Measurements from ENCODE around the gene ZMYM4. TPM values are rescaled to one million over a fixed set of nuclear protein-coding genes. Genes with fewer than 3 reads are reported as not detected.

Gene ZMYM4
- polyA plus RNA-seq, 4 donors, result 3.8 to 31.9 (median 8.7) TPM

DNA sequence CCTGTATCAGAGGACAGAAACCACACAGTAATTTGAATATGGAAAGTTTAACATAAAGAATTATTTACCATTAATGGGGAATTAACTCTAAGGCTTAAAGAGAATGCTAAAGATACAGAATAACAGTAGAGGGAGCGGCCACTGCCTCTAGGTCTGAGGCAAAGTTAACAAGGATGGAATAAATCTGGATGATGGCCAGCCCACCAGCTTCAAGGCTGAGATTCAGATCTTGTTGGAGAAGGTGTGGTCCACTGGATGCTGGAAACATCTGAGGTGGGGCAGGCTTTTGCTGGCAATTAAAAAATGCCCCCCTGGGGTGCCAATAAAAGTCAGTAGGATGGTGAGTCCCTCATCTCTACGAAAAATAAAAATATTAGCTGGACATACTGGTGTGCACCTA, 29.4 kb downstream of the ZMYM4 start:
- H3K9me3 ChIP-seq (ENCODE audit: control insufficient read depth in 2 of 2, insufficient read depth in 1 of 2, low read depth in 1 of 2, low read length in 1 of 2), result no peaks in the 10 kb centered on the region
- no peaks in the 10 kb centered on the region for H3K27me3 ChIP-seq (ENCODE audit: control insufficient read depth in 3 of 3, insufficient read depth in 3 of 3, low read length in 3 of 3)
- H3K36me3 ChIP-seq (ENCODE audit: control insufficient read depth in 3 of 3, insufficient read depth in 2 of 3, low read depth in 1 of 3, low read length in 3 of 3), result peaks cover 0 to 20% (median 0%) of the 10 kb centered on the region in 3 donors
- H3K27ac ChIP-seq (ENCODE audit: low read depth in 1 of 3, low read length in 2 of 3), result no peak overlapping the region
- no peaks in the 10 kb centered on the region for H3K4me1 ChIP-seq (ENCODE audit: control insufficient read depth in 3 of 3, insufficient read depth in 2 of 3, low read depth in 1 of 3, low read length in 2 of 3)
- no peak for DNase-seq
- no peak for FAIRE-seq
- 82 to 94% (median 85%) methylated on average over 2 of the region's 2 CpGs for WGBS, 3 donors
- no peak overlapping the region for H3K4me3 ChIP-seq (ENCODE audit: low read depth in 1 of 3, low read length in 3 of 3)

DNA sequence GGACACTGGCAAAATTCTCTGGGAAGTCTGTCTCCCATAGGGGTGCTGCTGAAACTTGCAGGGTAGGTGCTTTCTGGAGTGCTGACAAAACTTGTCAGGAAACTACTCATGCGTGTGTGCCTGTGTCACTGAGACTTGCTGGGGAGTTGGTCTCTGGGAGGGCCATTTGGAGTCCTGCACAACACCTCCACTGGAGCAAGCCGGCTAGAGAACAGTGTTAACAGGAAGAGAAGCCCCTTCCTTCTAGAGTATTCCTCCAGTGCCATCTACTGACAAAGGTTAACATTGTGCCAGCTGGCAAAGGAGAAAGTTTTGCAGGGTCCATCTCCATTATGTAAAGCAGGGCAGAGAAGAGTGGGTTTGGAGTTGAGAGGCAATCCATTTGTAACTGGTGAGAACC, 30.0 kb downstream of the ZMYM4 start:
- Histone ChIP-seq H3K36me3 (ENCODE audit: control insufficient read depth in 3 of 3, insufficient read depth in 2 of 3, low read depth in 1 of 3, low read length in 3 of 3) (peaks cover 0 to 16% (median 0%) of the 10 kb centered on the region in 3 donors), H3K4me3 (ENCODE audit: low read depth in 1 of 3, low read length in 3 of 3) (no peak overlapping the region), H3K9me3 (ENCODE audit: control insufficient read depth in 2 of 2, insufficient read depth in 1 of 2, low read depth in 1 of 2, low read length in 1 of 2) (no peaks in the 10 kb centered on the region), H3K27ac (ENCODE audit: low read depth in 1 of 3, low read length in 2 of 3) (no peak overlapping the region), H3K27me3 (ENCODE audit: control insufficient read depth in 3 of 3, insufficient read depth in 3 of 3, low read length in 3 of 3) (no peaks in the 10 kb centered on the region), H3K4me1 (ENCODE audit: control insufficient read depth in 3 of 3, insufficient read depth in 2 of 3, low read depth in 1 of 3, low read length in 2 of 3) (no peaks in the 10 kb centered on the region)
- 25 to 39% (median 37%) methylated on average over 2 of the region's 2 CpGs for WGBS, 3 donors
- DNase-seq (peak; percentile 46 to 50), FAIRE-seq (no peak)

DNA sequence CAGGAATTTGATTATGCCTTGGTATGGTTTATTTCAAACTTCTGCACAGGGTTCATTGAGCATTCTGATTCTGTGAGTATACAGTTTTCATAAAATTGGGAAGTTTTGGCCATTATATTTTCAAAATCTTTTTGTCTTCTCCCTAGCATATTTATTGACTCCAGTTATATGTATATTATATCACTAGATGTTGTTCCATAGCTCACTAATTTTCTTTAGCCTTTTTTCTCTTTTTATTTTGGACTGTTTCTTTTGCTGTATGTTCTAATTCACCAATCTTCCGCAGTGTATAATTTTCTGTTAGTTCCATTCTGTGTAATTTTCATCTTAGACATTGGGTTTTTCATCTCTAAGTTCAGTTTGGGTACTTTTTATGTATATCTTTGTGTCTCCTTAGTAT, 31.9 kb downstream of the ZMYM4 start:
- FAIRE-seq, result no peak

DNA sequence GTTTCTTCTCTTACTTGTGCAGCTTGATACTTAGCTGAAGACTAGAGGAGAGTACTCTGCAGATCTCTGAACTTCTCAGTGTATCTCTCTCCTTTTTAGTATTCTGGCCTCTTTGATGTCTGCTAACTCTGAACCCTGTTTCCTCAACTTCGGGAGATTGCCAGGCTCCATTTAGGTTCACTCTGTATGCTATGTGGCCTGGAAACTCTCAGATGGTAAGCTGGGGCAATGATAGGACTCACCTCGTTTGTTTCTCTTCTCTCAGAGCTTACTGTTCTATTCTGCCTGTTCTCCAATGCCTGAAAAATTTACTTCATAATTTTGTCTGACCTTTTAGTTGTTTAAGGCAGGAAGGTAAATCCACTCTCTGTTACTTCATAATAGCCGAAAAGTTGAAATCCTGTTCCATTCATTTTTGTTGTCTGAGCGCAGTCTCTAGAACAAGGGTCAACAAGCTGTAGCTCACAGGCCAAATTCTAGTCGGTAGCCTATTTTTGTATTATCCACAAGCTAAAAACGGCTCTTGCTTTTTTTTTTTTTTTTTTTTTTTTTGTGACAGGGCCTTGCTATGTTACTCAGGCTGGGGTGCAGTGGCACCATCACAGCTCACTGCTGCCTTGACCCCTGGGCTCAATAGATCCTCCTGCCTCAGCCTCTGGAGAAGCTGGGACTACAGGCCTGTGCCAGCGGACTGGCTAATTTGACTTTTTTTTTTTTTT, 33.3 kb downstream of the ZMYM4 start:
- H3K27me3 ChIP-seq (ENCODE audit: control insufficient read depth in 3 of 3, insufficient read depth in 3 of 3, low read length in 3 of 3), result no peaks in the 10 kb centered on the region
- H3K27ac ChIP-seq (ENCODE audit: low read depth in 1 of 3, low read length in 2 of 3), result peak overlapping the region in 1 of 3 donors; percentile 32
- DNase-seq, result no peak
- no peaks in the 10 kb centered on the region for H3K9me3 ChIP-seq (ENCODE audit: control insufficient read depth in 2 of 2, insufficient read depth in 1 of 2, low read depth in 1 of 2, low read length in 1 of 2)
- no peak overlapping the region for H3K4me3 ChIP-seq (ENCODE audit: low read depth in 1 of 3, low read length in 3 of 3)
- H3K4me1 ChIP-seq (ENCODE audit: control insufficient read depth in 3 of 3, insufficient read depth in 2 of 3, low read depth in 1 of 3, low read length in 2 of 3), result no peaks in the 10 kb centered on the region
- FAIRE-seq, result no peak
- H3K36me3 ChIP-seq (ENCODE audit: control insufficient read depth in 3 of 3, insufficient read depth in 2 of 3, low read depth in 1 of 3, low read length in 3 of 3), result peaks cover 0 to 25% (median 3%) of the 10 kb centered on the region in 3 donors
- 68 to 75% (median 75%) methylated on average over 7 of the region's 7 CpGs for WGBS, 3 donors

More for the DNA sequence above, 31.9 kb downstream of the ZMYM4 start:
- WGBS, 3 donors, result 96 to 100% (median 98%) methylated on average over 1 of the region's 1 CpG
- Histone ChIP-seq H3K4me3 (ENCODE audit: low read depth in 1 of 3, low read length in 3 of 3) (no peak overlapping the region), H3K27me3 (ENCODE audit: control insufficient read depth in 3 of 3, insufficient read depth in 3 of 3, low read length in 3 of 3) (no peaks in the 10 kb centered on the region), H3K4me1 (ENCODE audit: control insufficient read depth in 3 of 3, insufficient read depth in 2 of 3, low read depth in 1 of 3, low read length in 2 of 3) (no peaks in the 10 kb centered on the region), H3K27ac (ENCODE audit: low read depth in 1 of 3, low read length in 2 of 3) (no peak overlapping the region), H3K9me3 (ENCODE audit: control insufficient read depth in 2 of 2, insufficient read depth in 1 of 2, low read depth in 1 of 2, low read length in 1 of 2) (no peaks in the 10 kb centered on the region), H3K36me3 (ENCODE audit: control insufficient read depth in 3 of 3, insufficient read depth in 2 of 3, low read depth in 1 of 3, low read length in 3 of 3) (peaks cover 0 to 24% (median under 1%) of the 10 kb centered on the region in 3 donors)
- DNase-seq, result no peak

DNA sequence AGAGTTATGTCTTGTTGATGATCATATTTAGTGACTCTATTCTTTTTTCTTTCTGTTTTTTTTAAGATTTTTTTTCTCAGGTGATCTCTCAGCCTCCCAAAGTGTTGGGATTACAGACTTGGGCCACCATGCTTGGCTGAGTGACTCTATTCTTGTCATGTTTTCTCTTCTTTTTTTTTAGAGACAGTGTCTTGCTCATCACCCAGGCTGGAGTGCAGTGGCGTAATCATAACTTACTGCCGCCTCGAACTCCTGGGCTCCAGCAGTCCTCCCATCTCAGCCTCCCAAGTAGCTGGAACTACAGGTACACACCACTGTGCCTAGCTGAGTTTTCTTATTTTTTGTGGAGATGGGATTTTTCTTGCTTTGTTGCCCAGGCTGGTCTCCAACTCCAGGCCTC, 36.9 kb downstream of the ZMYM4 start:
- DNase-seq (no peak), FAIRE-seq (no peak)
- Histone ChIP-seq H3K27ac (ENCODE audit: low read depth in 1 of 3, low read length in 2 of 3) (no peak overlapping the region), H3K9me3 (ENCODE audit: control insufficient read depth in 2 of 2, insufficient read depth in 1 of 2, low read depth in 1 of 2, low read length in 1 of 2) (no peaks in the 10 kb centered on the region), H3K4me1 (ENCODE audit: control insufficient read depth in 3 of 3, insufficient read depth in 2 of 3, low read depth in 1 of 3, low read length in 2 of 3) (no peaks in the 10 kb centered on the region), H3K36me3 (ENCODE audit: control insufficient read depth in 3 of 3, insufficient read depth in 2 of 3, low read depth in 1 of 3, low read length in 3 of 3) (peaks cover 0 to 19% (median 3%) of the 10 kb centered on the region in 3 donors), H3K4me3 (ENCODE audit: low read depth in 1 of 3, low read length in 3 of 3) (no peak overlapping the region), H3K27me3 (ENCODE audit: control insufficient read depth in 3 of 3, insufficient read depth in 3 of 3, low read length in 3 of 3) (no peaks in the 10 kb centered on the region)
- 97 to 98% (median 98%) methylated on average over 3 of the region's 3 CpGs for WGBS, 3 donors

DNA sequence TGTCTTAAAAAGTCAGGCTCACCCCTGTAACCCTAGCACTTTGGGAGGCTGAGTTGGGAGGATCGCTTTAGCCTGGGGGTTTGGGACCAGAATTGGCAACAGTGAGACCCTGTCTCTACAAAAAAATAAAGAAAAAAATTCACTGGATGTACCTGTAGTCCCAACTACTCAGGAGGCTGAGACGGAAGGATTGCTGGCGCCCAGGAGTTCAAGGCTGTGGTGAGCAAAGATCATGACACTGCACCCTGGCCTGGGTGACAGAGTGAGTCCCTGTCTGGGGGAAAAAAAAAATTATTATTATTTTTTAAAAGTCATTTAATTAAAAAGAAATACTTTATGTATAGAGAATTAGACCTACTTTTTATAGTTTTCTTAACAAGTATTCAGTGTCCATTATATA, 47.1 kb downstream of the ZMYM4 start:
- DNase-seq (no peak), FAIRE-seq (no peak)
- no peaks in the 10 kb centered on the region for H3K4me1 ChIP-seq (ENCODE audit: control insufficient read depth in 3 of 3, insufficient read depth in 2 of 3, low read depth in 1 of 3, low read length in 2 of 3)
- WGBS, 3 donors, result 96 to 100% (median 98%) methylated on average over 3 of the region's 3 CpGs
- no peaks in the 10 kb centered on the region for H3K27me3 ChIP-seq (ENCODE audit: control insufficient read depth in 3 of 3, insufficient read depth in 3 of 3, low read length in 3 of 3)
- peaks cover 0 to 27% (median 0%) of the 10 kb centered on the region in 3 donors for H3K36me3 ChIP-seq (ENCODE audit: control insufficient read depth in 3 of 3, insufficient read depth in 2 of 3, low read depth in 1 of 3, low read length in 3 of 3)
- no peak overlapping the region for H3K4me3 ChIP-seq (ENCODE audit: low read depth in 1 of 3, low read length in 3 of 3)
- H3K9me3 ChIP-seq (ENCODE audit: control insufficient read depth in 2 of 2, insufficient read depth in 1 of 2, low read depth in 1 of 2, low read length in 1 of 2), result no peaks in the 10 kb centered on the region
- no peak overlapping the region for H3K27ac ChIP-seq (ENCODE audit: low read depth in 1 of 3, low read length in 2 of 3)

DNA sequence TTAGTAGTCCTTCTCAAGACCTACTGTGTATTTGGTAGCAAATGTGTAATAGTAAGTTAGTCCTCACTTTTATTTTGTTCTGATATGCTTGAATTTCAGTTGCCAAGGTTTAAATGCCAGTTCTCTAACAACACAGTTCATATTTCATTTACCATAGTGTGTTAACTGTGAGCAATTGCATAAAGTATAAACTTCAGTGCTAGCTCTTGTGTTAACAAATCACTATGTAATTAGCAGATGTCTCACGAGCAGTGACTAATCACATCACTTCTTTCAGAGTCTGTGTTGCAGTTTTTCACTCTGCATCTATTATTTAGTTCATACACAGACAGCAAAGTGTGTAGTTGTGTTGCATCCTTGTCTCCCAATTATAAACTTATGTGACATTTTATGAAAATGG, 47.8 kb downstream of the ZMYM4 start:
- Histone ChIP-seq H3K4me3 (ENCODE audit: low read depth in 1 of 3, low read length in 3 of 3) (no peak overlapping the region), H3K4me1 (ENCODE audit: control insufficient read depth in 3 of 3, insufficient read depth in 2 of 3, low read depth in 1 of 3, low read length in 2 of 3) (no peaks in the 10 kb centered on the region), H3K27ac (ENCODE audit: low read depth in 1 of 3, low read length in 2 of 3) (no peak overlapping the region), H3K36me3 (ENCODE audit: control insufficient read depth in 3 of 3, insufficient read depth in 2 of 3, low read depth in 1 of 3, low read length in 3 of 3) (peaks cover 0 to 22% (median 0%) of the 10 kb centered on the region in 3 donors), H3K27me3 (ENCODE audit: control insufficient read depth in 3 of 3, insufficient read depth in 3 of 3, low read length in 3 of 3) (no peaks in the 10 kb centered on the region), H3K9me3 (ENCODE audit: control insufficient read depth in 2 of 2, insufficient read depth in 1 of 2, low read depth in 1 of 2, low read length in 1 of 2) (no peaks in the 10 kb centered on the region)
- FAIRE-seq (no peak), DNase-seq (no peak)
- 80 to 90% (median 82%) methylated on average over 1 of the region's 1 CpG for WGBS, 3 donors

DNA sequence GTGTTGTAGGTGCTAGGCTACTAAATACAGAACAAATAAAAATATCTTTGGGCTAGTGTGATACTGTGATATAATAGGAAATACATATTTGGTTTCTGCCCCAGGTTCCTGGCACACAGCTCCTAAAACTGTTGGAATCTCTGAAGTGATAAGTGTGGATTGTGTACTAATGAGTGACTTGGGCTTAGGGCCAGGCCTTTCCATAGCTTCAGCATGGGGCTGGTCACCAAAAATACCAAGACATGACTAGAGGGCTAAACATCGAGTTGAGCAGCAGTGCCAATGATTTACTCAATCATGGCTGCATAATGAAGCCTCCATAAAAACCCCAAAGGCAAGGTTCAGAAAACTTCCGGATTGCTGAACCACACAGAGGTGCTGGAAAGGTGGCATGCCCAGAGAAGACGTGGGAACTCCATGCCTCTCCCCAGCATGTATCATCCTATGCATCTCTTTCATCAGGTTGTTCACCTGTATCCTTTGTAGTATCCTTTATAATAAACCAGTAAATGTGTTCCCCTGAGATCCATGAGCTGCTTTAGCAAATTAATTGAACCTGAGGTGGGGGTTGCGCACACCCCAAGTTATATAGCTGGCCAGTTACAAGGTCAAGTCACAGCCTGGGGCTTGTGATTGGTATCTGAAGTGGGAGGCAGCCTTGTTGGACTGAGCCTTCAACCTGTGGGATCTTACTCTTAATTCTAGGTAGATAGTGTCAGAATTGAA, 51.6 kb downstream of the ZMYM4 start:
- H3K4me1 ChIP-seq (ENCODE audit: control insufficient read depth in 3 of 3, insufficient read depth in 2 of 3, low read depth in 1 of 3, low read length in 2 of 3), result no peaks in the 10 kb centered on the region
- no peaks in the 10 kb centered on the region for H3K27me3 ChIP-seq (ENCODE audit: control insufficient read depth in 3 of 3, insufficient read depth in 3 of 3, low read length in 3 of 3)
- H3K9me3 ChIP-seq (ENCODE audit: control insufficient read depth in 2 of 2, insufficient read depth in 1 of 2, low read depth in 1 of 2, low read length in 1 of 2), result no peaks in the 10 kb centered on the region
- DNase-seq (no peak), FAIRE-seq (no peak)
- H3K27ac ChIP-seq (ENCODE audit: low read depth in 1 of 3, low read length in 2 of 3), result no peak overlapping the region
- no peak overlapping the region for H3K4me3 ChIP-seq (ENCODE audit: low read depth in 1 of 3, low read length in 3 of 3)
- 79 to 84% (median 81%) methylated on average over 4 of the region's 4 CpGs for WGBS, 3 donors
- peaks cover 0 to 15% (median 0%) of the 10 kb centered on the region in 3 donors for H3K36me3 ChIP-seq (ENCODE audit: control insufficient read depth in 3 of 3, insufficient read depth in 2 of 3, low read depth in 1 of 3, low read length in 3 of 3)

All from small intestine (tissue), 7 donors.